Effector CD8-positive, alpha-beta T cell (primary cell): Measurements from ENCODE around the gene MCM3.
A peak's percentile ranks its signal among the peaks of the same experiment; 100 is the strongest.

Experiments used
- DNase-seq: peaks from one replicate; lab custom pipeline; 2025; lab: John Stamatoyannopoulos, UW

The MCM3 gene

DNA sequence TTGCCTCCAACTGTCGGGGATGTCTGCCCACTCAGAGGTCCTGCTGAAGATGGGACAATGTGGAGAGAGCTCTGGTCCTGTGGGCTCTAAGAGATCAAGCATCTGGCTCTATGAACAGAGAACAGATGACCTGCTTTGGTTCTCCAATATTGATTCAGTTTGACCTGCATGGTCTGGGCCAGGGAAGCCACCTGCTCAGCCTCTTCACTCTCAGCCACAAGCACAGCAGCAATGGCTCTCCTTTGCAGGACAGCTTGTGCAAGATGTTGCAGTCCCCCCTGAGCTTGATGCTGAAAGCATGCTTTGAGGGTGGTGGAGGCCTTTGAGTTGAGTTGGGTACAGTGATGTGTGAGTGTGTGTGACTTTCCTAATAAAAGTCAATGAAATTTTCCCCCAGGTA is 18.6 kb upstream of the MCM3 start:
- no peak for DNase-seq

- DNase-seq, result no peak
Observed at GRCh38 chr6:52301326-52301725, 16.8 kb upstream of the MCM3 start.

GRCh38 chr6:52300489-52300931 is 16.0 kb upstream of the MCM3 start:
- DNase-seq, result no peak

DNA sequence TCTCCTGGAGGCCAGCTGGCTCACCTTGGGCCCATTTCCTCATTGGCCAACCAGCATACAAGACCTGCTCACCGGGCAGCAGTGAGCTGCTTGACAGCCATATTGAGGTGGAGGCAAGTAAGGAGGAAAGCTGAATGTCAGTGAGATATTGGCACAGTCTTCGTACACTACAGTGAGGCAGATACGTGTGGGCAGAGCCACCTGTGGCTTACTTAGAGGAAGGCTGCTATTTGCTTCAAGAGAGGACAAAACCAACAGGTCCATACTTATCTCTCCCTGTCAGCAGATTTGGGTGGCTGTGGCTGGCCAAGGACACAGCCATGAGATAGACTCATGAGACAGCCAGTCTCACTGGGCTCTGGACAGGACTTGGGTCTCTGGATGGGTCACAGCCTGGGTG is 15.1 kb upstream of the MCM3 start:
- no peak for DNase-seq

GRCh38 chr6:52297433-52297832 is 12.9 kb upstream of the MCM3 start:
- DNase-seq, result no peak

- no peak for DNase-seq
Observed at GRCh38 chr6:52293067-52293466, 8.5 kb upstream of the MCM3 start.

GRCh38 chr6:52288841-52289240 is 4.3 kb upstream of the MCM3 start:
- DNase-seq, result no peak

- no peak for DNase-seq
Observed at GRCh38 chr6:52288216-52288615, 3.7 kb upstream of the MCM3 start.

- DNase-seq, result peak; percentile 27
Observed at GRCh38 chr6:52286798-52287432, 2.4 kb upstream of the MCM3 start.

GRCh38 chr6:52285177-52286068 is 881 bp upstream of the MCM3 start:
- no peak for DNase-seq

- peak; percentile 12 for DNase-seq
Observed at GRCh38 chr6:52284131-52284459, 447 bp downstream of the MCM3 start.

DNA sequence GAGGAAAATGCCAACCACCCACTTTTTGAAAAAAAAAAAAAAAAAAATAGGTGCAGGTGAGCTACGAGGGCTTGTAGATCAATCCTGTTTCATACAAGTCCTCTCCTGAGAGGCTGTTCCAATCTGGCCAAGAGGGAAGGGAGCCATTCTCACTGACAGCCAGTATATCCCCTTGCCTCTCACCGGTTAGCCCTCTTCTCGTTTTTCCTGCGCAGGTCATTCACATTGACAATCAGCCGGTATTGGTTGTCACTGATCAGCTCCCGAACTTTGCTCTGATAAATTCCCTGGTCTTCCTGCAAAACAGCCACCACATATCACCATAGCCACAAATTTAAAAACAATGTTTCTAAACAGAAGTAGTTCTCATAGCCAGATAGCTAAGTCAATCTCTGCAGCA is 1.4 kb downstream of the MCM3 start:
- no peak for DNase-seq

GRCh38 chr6:52276130-52276529 is 8.4 kb downstream of the MCM3 start:
- no peak for DNase-seq

DNA sequence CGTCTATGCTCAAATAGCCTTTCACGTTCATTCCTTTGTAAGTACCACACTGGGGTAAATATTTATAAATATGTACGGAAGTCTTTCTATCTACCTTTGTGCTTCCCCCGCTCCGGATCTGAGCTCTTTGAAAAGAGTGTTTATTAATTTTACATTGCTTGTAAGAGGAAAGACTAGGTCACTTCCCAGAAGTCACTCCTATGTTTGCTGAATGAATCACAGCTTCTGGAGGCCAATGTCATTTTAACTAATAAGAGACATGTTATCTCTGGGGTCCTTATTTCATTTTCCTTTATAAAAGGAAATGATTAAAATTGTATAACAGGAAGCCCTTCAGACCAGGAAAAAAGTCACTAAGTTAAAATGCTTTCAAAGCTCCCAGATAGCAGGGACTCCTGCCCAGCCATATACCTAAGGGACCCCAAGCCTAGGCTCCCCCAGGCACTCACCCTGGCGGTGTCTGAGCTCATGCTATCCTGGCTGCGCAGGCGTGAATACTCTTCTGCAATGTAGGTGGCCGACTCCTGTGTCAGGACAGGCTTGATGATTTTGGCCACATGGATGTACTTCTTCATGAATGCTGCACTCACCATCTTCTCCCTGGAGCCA is 12.6 kb downstream of the MCM3 start:
- no peak for DNase-seq

DNA sequence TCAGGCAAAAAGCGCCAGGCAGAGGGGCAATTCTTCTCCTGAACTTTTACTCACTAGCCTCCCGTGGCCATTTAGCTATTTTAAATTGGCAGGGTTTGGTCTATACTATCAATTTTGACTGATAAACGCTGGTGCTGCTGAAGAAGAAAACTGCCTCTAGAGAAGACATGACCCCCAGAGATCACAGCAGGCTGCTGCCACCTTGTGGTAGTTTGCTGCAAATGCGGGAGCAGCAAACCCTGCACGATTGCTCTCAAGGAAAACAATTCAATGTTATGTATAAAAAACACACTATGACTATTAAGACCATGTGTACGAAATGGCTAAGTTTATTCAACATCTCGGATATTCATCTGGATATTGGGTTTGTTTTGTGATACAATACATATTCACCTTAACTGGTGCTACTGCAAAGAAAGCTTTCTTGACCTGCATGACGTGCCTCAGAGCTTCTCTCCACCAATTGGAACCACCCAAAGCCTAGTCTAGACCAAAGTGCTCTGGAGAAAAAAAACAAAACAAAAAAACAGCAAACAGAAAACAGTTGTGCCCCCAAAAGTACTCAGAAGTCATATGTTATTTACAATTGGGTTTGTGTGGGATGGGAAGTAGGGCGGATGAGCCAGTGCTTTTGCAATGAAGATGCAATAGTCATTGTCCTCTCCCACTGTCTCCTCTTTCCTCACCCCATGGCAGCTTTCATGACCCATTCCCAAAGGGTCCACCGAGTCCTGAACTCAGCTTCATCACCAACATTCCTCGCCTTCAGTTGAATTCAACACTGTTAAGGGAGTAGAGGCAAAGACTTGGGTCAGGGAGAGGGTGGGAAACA is 20.6 kb downstream of the MCM3 start:
- peak; percentile 53 for DNase-seq

DNA sequence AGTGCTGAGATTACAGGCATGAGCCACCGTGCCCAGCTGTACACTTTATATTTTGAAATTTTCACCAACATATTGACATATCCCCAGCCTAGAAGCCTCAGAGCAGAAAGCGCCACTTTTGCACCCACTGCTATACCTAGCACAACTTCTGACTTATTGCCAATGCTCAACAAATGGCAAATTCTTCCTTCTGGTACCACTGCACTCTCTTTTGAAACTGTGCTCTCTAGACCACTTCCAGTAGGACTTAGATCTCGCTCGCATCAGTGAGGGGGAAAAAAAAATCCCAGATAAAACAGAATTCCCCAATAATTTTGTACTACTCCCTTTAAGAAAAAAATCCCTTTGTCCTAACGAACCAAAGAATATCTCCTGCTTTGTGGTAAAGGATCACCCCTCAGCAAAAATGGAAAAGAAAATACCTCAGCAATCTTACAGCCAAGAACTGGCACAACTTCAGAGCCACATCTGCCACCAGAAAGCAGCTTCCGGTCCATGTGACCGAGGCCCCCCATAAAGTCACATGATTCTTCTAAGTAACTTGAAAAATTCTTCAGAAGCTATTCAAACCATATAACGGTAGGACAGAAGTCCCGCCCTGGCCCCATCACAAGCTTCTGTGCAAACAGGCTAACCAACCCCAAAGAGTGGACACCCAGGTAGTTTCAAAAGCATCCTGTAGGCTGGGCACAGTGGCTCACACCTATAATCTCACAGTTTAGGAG is 21.8 kb downstream of the MCM3 start:
- DNase-seq, result peak; percentile 24

DNA sequence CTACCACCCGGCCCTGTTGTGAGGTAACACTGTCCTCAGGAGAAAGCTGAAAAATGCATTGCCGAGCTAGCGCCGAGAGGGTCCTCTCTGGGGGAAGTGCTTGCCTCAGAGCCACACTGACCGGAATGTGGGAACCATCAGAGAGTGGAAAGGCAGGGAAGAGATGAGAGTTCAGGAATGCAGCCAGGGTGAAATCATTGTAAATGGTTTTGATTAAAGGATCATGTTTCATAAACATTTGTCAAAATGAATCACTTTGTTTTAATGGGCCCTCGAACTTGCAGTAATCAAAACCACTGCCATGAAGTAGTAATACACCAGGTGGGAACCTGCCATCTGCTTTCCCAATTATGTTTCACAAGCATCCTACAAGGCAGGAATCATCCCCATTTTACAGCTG is 23.3 kb downstream of the MCM3 start:
- no peak for DNase-seq

GRCh38 chr6:52260634-52261033 is 23.9 kb downstream of the MCM3 start:
- no peak for DNase-seq

DNA sequence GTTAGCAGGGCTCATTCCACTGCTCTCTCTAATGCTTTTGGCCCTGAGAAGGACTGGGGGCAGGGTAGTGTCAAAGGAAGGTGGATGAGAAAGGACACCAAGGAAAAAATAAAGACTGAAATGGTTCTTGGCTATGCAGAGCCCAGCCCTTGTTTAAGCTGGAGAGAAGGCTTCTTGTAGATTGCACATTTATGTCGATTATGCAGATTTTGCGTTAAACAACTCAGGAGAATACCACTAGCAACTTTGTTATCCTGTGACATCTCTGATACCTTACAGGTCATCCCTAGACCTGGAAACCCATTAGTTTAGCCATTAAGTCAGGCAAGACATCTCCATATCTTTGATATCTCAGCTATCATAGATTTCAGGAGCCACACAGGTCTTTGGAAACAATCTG is 29.1 kb downstream of the MCM3 start:
- no peak for DNase-seq

DNA sequence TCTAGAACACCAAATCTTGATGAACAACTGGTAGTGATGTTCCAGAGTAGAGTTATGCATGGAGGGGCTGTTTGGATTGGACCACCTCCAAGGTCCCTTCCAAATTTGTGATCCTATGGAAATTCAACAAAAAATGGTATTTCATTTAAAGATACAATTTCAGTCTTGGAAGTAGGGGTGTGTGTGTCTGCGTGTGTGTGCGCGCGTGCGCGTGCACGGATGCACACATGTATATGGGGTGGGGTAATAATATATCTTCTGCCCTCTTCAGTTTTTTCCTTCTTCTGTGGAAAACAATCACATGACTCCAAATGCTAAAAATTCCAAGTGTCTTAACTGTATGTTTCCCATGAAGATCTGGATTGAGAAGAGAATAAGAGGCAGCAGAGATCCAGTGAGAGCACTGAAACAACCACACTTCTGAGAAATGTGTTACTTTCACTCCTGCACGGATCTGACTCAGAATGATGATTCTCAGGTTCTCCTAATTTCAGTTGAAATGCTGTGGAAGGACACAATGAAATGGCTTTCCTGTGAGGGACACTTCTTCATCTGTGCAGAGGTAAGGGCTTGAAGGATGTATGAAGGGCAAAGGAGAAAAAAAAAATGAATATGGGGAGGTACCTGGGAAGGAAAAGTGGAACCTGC is 29.7 kb downstream of the MCM3 start:
- DNase-seq, result no peak

DNA sequence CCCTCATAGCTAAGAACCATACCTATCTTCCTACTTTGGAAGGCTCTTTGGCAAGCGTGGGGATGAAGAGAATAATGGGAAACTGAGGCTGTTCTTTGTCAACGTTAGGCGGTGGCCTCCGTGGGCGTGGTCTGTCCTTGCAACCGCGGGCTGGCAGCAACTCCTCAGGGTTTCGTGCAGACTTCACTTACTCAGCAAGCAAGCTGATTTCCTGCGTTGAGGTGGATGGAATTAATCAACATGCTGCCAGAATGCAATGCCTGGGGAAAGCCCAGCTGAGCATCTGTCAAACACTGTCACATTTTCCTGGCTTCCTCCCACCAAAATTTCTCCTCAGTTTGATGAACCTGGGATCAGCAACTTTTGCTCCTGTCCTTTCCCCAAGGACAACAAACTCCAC is 31.0 kb downstream of the MCM3 start:
- no peak for DNase-seq
